ENCODE results near the gene KANSL2. TPM values are rescaled to one million over a fixed set of nuclear protein-coding genes. Genes with fewer than 3 reads are reported as not detected.

The KANSL2 gene
- total and polyA plus RNA-seq, 2 of the 4 experiments (the other 2 are of a cell fraction), result 25.2 to 47.5 TPM

DNA sequence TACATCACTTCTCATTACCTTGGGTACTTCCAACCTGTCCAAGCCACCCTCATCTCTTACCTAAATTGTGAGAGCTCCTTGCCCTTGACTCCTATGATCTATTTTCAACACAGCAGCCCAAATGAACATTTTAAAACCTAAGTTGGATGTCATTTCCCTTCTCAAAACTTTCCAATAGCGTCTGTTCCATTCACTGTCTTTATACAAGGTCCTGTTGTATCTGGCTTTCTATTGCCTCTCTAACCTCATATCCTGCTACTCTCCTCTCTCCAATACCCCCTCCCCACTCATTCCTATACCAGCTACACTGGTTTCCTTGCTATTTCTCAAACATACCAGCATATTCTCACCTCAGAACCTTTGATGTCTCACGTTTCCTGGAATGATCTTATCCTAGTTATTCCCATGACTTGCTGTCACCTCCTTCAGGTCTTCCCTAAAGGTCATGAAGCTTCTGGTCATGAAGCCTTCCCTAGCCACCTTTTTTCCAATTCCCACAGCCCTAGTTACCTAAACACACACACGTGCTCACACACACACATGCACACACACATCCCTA, 4.1 kb upstream of the KANSL2 start:
- Histone ChIP-seq H2AK9ac (replicated peaks; ENCODE audit: low read depth, low read length, poor library complexity) (no peak overlapping the region), H4K20me1 (ENCODE audit: insufficient read depth, low read length) (0 out of 2 replicates have a peak, but pooled peaks cover 9% of the 10 kb centered on the region), H3K9ac (ENCODE audit: low read depth, low read length) (no peak overlapping the region), H3K56ac (ENCODE audit: extremely low read depth, insufficient read depth, low read length) (no peak overlapping the region), H3K14ac (replicated peaks; ENCODE audit: low read depth, low read length) (no peak overlapping the region), H2BK120ac (ENCODE audit: low read depth, low read length) (no peak overlapping the region), H3K27ac (ENCODE audit: insufficient read depth, low read length) (no peak overlapping the region), H3K27me3 (ENCODE audit: control insufficient read depth, insufficient read depth, low read length) (no peaks in the 10 kb centered on the region), H3K4me2 (ENCODE audit: low read depth, low read length) (no peak overlapping the region), H3K9me1 (ENCODE audit: insufficient read depth, low read length) (peaks cover 2% of the 10 kb centered on the region; the same call in 1 of the 2 replicates), H3K18ac (ENCODE audit: low read depth, low read length) (no peak overlapping the region), H3K4me3 (ENCODE audit: insufficient read depth, low read depth, low read length) (no peak overlapping the region), H3K23ac (ENCODE audit: low read depth, low read length) (no peak overlapping the region), H2BK20ac (ENCODE audit: low read depth, low read length) (no peak overlapping the region), H2AFZ (replicated peaks; ENCODE audit: low read length, poor library complexity) (no peak overlapping the region), H3K9me3 (ENCODE audit: control insufficient read depth, insufficient read depth, low read length) (no peaks in the 10 kb centered on the region), H3K79me1 (ENCODE audit: low read depth in 1 of 2, low read length in 2 of 2) (peaks cover 10 to 25% of the 10 kb centered on the region in 2 experiments), H3K4me1 (ENCODE audit: control insufficient read depth, insufficient read depth, low read length) (no peaks in the 10 kb centered on the region), H4K91ac (ENCODE audit: insufficient read depth, low read depth, low read length) (no peak overlapping the region), H4K5ac (ENCODE audit: low read depth, low read length) (no peak overlapping the region), H4K8ac (ENCODE audit: low read depth in 2 of 2, low read length in 2 of 2) (no peak overlapping the region), H2BK15ac (ENCODE audit: low read depth, low read length) (no peak overlapping the region), H3K4ac (ENCODE audit: low read depth, low read length) (no peak overlapping the region), H2BK5ac (ENCODE audit: low read depth, low read length, poor library complexity, severe bottlenecking) (no peak overlapping the region), H3K36me3 (ENCODE audit: control insufficient read depth, insufficient read depth, low read length) (peaks cover 7% of the 10 kb centered on the region), H2AK5ac (ENCODE audit: low read depth, low read length) (no peak overlapping the region)
- ChIA-PET CTCF (no interaction called here), POLR2A (ENCODE audit: unreplicated experiment) (no interaction called here)
- TF ChIP-seq CHD1 (IDR thresholded peaks at IDR 0.05; ENCODE audit: low read depth, low read length) (no peak), NFE2L2 (IDR thresholded peaks at IDR 0.05; ENCODE audit: low read depth, low read length) (no peak), MAZ (IDR thresholded peaks at IDR 0.05; ENCODE audit: borderline replicate concordance, low read depth, low read length) (no peak), MAFK (IDR thresholded peaks at IDR 0.05; ENCODE audit: low read depth, low read length) (no peak), RFX5 (IDR thresholded peaks at IDR 0.05; ENCODE audit: low read depth, low read length) (no peak), FOS (IDR thresholded peaks at IDR 0.05; ENCODE audit: low read depth, low read length) (no peak), SMC3 (IDR thresholded peaks at IDR 0.05; ENCODE audit: low read depth, low read length) (no peak), RCOR1 (IDR thresholded peaks at IDR 0.05; ENCODE audit: insufficient replicate concordance, low read length) (no peak), CEBPB (IDR thresholded peaks at IDR 0.05; ENCODE audit: low read depth, low read length) (no peak), USF2 (IDR thresholded peaks at IDR 0.05; ENCODE audit: low read depth, low read length) (no peak), POLR2A (IDR thresholded peaks at IDR 0.05; ENCODE audit: low read depth, low read length) (no peak)
- TF ChIP-seq, protein P1, sequence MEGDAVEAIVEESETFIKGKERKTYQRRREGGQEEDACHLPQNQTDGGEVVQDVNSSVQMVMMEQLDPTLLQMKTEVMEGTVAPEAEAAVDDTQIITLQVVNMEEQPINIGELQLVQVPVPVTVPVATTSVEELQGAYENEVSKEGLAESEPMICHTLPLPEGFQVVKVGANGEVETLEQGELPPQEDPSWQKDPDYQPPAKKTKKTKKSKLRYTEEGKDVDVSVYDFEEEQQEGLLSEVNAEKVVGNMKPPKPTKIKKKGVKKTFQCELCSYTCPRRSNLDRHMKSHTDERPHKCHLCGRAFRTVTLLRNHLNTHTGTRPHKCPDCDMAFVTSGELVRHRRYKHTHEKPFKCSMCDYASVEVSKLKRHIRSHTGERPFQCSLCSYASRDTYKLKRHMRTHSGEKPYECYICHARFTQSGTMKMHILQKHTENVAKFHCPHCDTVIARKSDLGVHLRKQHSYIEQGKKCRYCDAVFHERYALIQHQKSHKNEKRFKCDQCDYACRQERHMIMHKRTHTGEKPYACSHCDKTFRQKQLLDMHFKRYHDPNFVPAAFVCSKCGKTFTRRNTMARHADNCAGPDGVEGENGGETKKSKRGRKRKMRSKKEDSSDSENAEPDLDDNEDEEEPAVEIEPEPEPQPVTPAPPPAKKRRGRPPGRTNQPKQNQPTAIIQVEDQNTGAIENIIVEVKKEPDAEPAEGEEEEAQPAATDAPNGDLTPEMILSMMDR (conservative IDR thresholded peaks at IDR 0.05; ENCODE audit: low read depth, low read length), result no peak
- dilution Hi-C loops (cut with HindIII; ENCODE audit: low sequenced_read_pairs, unreplicated experiment) (no loop called here), intact Hi-C loops (cut with micrococcal nuclease) (no loop called here), in situ Hi-C loops (cut with MboI; ENCODE audit: low sequenced_read_pairs) (no loop called here)
- WGBS, 2 experiments (ENCODE audit: extremely low coverage in 2 of 2, insufficient read length in 1 of 2), result 53% methylated on average over 3 of the region's 3 CpGs; no CpG with 5 or more reads in 1 of the 2 experiments
- ATAC-seq (ENCODE audit: low read depth) (no peak), DNase-seq (no peak)
- BruUV-seq (replicated peaks), result no TSS peak

All from IMR-90 (cell line).